Activated CD8-positive, alpha-beta T cell treated with anti-CD3 and anti-CD28 coated beads for 36 hours (primary cell): Measurements from ENCODE around the gene SUCLG1. TPM values are rescaled to one million over a fixed set of nuclear protein-coding genes. Genes with fewer than 3 reads are reported as not detected.

ENCODE experiments used
- ATAC-seq: fragments of 200-7000 bp; cut with Tn5 transposase; one replicate; pipeline ENCODE4 v1.10.0; 2021; ENCODE audit warnings: mild to moderate bottlenecking, moderate library complexity
- CTCF ChIA-PET: fragments of 350-600 bp; sonication (Branson Sonifier 250); formaldehyde crosslinking; loops from one replicate; lab custom pipeline; 2021; ENCODE audit warnings: antibody characterized with exemption; lab: Charles Lee
- POLR2A ChIA-PET: fragments of 350-600 bp; sonication (Branson Sonifier 250); formaldehyde crosslinking; loops from one replicate; lab custom pipeline; 2021; ENCODE audit warnings: antibody characterized with exemption; lab: Charles Lee
- DNase-seq: peaks from one replicate; pipeline ENCODE4 v3.0.0-alpha.2; 2020
- H3K27ac Mint-ChIP-seq: one replicate; pipeline ENCODE4 v1.8.0; 2021; ENCODE audit warnings: mild to moderate bottlenecking, mixed read lengths
- H3K27me3 Mint-ChIP-seq: one replicate; pipeline ENCODE4 v1.8.0; 2021; ENCODE audit warnings: mixed read lengths
- H3K36me3 Mint-ChIP-seq: one replicate; pipeline ENCODE4 v1.8.0; 2021; ENCODE audit warnings: low read depth, mixed read lengths
- H3K4me1 Mint-ChIP-seq: one replicate; pipeline ENCODE4 v1.8.0; 2021; ENCODE audit warnings: low read depth, mixed read lengths
- H3K4me3 Mint-ChIP-seq: one replicate; pipeline ENCODE4 v1.8.0; 2021; ENCODE audit warnings: mild to moderate bottlenecking, moderate library complexity, mixed read lengths
- H3K9me3 Mint-ChIP-seq: one replicate; pipeline ENCODE4 v1.8.0; 2021; ENCODE audit warnings: mixed read lengths
- CTCF ChIP-seq: fragments of 200-600 bp; IDR thresholded peaks from one replicate; pipeline ENCODE4 v1.8.0; 2022; ENCODE audit warnings: antibody characterized with exemption, mild to moderate bottlenecking
- intact Hi-C: fragments of 100-400 bp; cut with micrococcal nuclease; formaldehyde crosslinking; loops from one replicate; pipeline ENCODE4 v1.10.0; 2022
- total RNA-seq, 2 experiments: library from RNA; stranded (reverse); gene quantifications; one replicate each; pipeline ENCODE4 v1.2.3, GENCODE V29; 2021

Gene SUCLG1
- total RNA-seq, 2 experiments from 2014 or later = 69.0 to 69.1 TPM

- ChIA-PET POLR2A (no interaction called here), CTCF (no interaction called here)
- Mint-ChIP-seq H3K36me3 (peaks cover 16% of the 10 kb centered on the region), H3K27ac (no peak overlapping the region), H3K4me1 (peaks cover 59% of the 10 kb centered on the region), H3K9me3 (no peaks in the 10 kb centered on the region), H3K27me3 (no peaks in the 10 kb centered on the region), H3K4me3 (no peak overlapping the region)
- intact Hi-C loops = no loop called here
- no peak for DNase-seq
- no peak for ATAC-seq
- TF ChIP-seq CTCF = no peak
Measured at GRCh38 chr2:84452624-84453023, 6.5 kb downstream of the SUCLG1 start.

GRCh38 chr2:84451579-84451978, 7.5 kb downstream of the SUCLG1 start:
- intact Hi-C loops = no loop called here
- Mint-ChIP-seq H3K9me3 (no peaks in the 10 kb centered on the region), H3K27me3 (no peaks in the 10 kb centered on the region), H3K36me3 (peaks cover 12% of the 10 kb centered on the region), H3K27ac (no peak overlapping the region), H3K4me1 (peaks cover 48% of the 10 kb centered on the region), H3K4me3 (no peak overlapping the region)
- no peak for TF ChIP-seq CTCF
- ChIA-PET CTCF (interaction anchor here (0.7 kb wide), 1 partner anchor 149 kb away, joined by 3 read pairs; no protein-coding TSS in a partner anchor), POLR2A (no interaction called here)
- ATAC-seq = no peak
- DNase-seq = no peak

- no peak for ATAC-seq
- H3K27ac Mint-ChIP-seq = no peak overlapping the region
- POLR2A ChIA-PET = no interaction called here
- CTCF ChIA-PET = interaction anchor here (0.7 to 1.0 kb wide), 2 partner anchors 8 to 148 kb away, joined by 3 to 4 read pairs; partner anchors contain the start of gene SUCLG1
- no peak overlapping the region for H3K4me3 Mint-ChIP-seq
- H3K36me3 Mint-ChIP-seq = peaks cover 20% of the 10 kb centered on the region
- no peak for DNase-seq
- intact Hi-C loops = no loop called here
- no peak for TF ChIP-seq CTCF
- no peaks in the 10 kb centered on the region for H3K27me3 Mint-ChIP-seq
- H3K4me1 Mint-ChIP-seq = peaks cover 40% of the 10 kb centered on the region
- no peaks in the 10 kb centered on the region for H3K9me3 Mint-ChIP-seq
Measured at GRCh38 chr2:84450288-84451227, 8.5 kb downstream of the SUCLG1 start.

- Mint-ChIP-seq H3K36me3 (peaks cover 27% of the 10 kb centered on the region), H3K27me3 (no peaks in the 10 kb centered on the region), H3K4me3 (no peak overlapping the region), H3K9me3 (no peaks in the 10 kb centered on the region), H3K4me1 (peaks cover 38% of the 10 kb centered on the region), H3K27ac (no peak overlapping the region)
- ChIA-PET POLR2A (no interaction called here), CTCF (no interaction called here)
- ATAC-seq (no peak), DNase-seq (no peak)
- TF ChIP-seq CTCF = no peak
- intact Hi-C loops = no loop called here
Measured at GRCh38 chr2:84449711-84450110, 9.4 kb downstream of the SUCLG1 start.

- intact Hi-C loops = no loop called here
- POLR2A ChIA-PET = no interaction called here
- TF ChIP-seq CTCF = no peak
- no peak overlapping the region for H3K4me3 Mint-ChIP-seq
- H3K27me3 Mint-ChIP-seq = no peaks in the 10 kb centered on the region
- CTCF ChIA-PET = no interaction called here
- ATAC-seq (no peak), DNase-seq (no peak)
- H3K9me3 Mint-ChIP-seq = no peaks in the 10 kb centered on the region
- H3K4me1 Mint-ChIP-seq = peaks cover 33% of the 10 kb centered on the region
- no peak overlapping the region for H3K27ac Mint-ChIP-seq
- peaks cover 27% of the 10 kb centered on the region for H3K36me3 Mint-ChIP-seq
Measured at GRCh38 chr2:84449055-84449454, 10.0 kb downstream of the SUCLG1 start.
